HG02943 (cell line): Measurements from ENCODE around the gene LRRC75B.
"Not testable (repeated sequence)": the region's sequence is repeated elsewhere in the genome, so short reads cannot be mapped to it uniquely, and the experiment has no call there.

Experiments used
- ATAC-seq: cut with Tn5 transposase; IDR thresholded peaks from one replicate; pipeline ENCODE4 v1.9.1; 2021; ENCODE audit warnings: mild to moderate bottlenecking, low read depth, moderate library complexity; ENCODE audit not compliant: unreplicated experiment

Gene LRRC75B

DNA sequence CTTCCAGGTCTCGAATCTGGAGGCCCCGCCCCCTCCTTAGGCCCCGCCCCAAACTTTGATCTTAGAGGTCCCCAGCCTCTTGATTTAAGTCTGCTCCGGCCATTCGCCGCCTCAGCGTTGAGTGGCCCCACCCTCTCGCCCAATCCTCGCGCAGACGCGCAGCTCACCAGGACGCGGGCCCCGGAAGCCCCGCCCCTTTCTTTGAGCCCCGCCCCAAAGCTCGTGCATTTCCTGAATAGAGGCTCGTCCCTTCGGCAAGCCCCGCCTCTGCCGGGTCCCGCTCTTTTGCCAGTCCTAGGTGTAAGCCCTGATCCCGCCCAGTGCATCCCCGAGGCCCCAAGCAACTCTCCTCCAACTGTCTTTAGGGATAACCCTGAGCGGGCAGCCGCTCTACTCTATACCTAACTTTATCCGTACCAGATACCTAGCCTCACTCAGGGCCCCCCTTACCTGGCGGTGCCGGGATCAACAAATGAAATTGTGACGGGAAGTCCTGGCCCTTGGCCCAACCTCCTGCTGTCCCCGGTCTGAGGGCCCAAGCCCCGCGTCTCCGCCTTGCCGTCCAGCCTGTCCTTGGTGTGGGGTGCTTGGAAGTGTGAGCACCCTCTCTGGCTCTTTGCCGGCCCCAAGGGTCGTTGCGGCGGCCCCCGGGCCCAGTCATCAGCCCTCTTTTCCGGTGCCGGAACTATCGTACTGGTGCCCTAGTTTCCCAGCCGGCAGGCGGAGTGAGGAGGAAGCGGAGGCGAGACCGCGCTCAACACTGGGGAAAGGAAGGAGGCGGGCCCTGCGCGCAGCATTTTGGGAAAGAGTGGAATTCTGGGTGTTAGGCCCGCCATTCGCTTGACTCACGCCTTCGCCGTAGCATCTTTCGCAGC lies 37.5 kb downstream of the LRRC75B start, which contains the start of gene SNRPD3:
Gene SNRPD3, plus strand, starts transcription at position 835 of the 875 bp plus-strand sequence. CDS start 1,676 bp downstream, outside the sequence.
- ATAC-seq, result peak; percentile 63

DNA sequence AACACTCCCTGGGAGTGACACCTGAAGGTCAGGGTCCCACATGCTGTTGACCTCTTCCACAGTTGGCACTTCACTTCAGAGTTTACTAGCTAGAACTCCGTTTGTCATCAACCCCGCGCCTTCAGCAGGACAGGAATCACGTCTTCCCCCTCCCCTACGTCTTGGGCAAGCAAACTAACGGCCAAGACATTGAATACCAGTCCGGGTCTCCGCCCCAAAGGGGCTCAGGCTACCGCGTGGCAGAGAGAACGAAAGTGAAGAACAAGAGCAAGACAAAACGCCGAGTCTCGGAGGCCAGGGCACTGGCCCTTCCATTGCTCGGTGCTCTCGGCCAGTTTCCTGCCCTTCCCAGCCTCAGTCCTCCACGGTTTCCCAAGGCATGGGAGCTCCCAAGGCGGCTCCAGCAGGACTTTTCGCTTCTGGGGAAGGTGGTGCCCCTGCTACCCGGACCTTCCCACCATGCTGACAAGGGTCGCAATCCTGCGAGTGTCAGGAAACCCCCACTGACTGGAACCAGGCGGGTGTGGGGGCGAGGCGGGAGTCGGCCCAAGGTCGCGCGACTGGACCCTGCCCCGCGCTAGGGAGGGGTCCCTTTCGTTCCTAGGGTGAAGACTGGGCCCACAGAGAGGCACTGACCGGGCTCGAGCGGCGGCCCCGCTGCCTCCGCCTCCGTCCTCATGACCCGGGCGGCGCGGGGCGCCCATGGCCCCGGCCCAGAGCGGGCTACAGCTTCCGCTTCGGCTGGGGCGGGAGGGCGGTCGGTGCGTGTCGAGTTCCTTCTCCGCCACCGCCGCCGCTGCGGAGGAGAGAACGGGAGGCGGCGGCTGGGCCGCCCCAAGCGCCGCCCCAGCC lies 38.3 kb downstream of the LRRC75B start, which contains the start of gene GUCD1:
Gene GUCD1, minus strand, starts transcription at position 826 of the 852 bp plus-strand sequence. Its CDS starts 147 bp downstream, at position 679.
- no peak for ATAC-seq

GRCh38 chr22:24553597-24554312 lies 39.1 kb downstream of the LRRC75B start:
- no peak for ATAC-seq

DNA sequence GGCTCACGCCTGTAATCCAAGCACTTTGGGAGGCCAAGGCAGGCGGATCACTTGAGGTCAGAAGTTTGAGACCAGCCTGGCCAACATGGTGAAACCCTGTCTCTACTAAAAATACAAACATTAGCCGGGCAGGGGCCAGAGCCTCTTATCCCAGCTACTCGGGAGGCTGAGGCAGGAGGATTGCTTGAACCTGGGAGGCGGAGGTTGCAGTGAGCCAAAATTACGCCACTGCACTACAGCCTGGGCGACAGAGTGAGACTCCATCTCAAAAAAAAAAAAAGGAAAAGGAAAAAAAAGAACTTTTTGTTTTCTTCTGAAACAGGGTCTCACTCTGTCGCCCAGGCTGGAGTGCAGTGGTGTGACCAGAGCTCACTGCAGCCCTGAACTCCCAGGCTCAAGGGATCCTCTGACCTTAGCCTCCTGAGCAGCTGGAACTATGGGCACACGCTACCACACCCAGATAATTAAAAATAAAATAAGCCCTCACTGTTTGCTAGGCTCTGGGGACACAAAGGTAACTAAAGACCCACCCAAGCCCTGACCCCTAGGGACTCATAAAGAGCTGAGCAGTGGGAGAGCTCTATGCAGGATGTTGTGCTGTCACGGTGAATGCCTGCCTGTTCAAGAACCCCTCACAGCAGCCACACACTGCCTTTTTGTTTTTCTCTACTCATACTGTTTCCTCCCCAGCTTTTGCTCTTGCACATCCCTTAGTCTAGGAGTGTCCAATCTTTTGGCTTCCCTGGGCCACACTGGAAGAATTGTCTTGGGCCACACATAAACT lies 40.2 kb downstream of the LRRC75B start:
- not testable (repeated sequence) for ATAC-seq

DNA sequence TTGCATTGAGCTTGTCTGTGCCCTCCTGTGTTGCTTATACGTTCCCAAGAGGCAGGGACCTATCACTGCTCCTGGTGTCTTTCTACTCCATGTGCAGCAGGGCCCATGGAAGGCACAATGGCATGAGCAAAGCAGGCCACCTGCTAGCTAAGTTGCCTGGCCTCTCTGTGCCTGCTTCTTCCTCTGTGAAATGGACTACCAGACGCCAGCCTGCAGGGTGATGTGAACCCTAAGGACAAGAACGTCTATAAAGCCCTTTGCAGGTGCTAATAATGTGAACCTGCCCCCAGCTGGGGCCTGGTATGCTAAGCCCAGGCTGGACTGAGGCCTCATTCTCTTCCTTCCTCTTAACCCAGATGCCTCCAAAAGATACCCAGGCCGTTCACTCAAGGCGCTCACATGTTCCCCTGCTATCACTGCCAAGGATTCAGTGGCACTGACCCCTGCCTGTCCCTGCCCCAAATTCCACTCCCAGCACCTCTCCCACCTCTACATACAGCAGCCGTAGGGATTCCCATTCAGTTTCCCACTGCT lies 41.9 kb downstream of the LRRC75B start:
- no peak for ATAC-seq

DNA sequence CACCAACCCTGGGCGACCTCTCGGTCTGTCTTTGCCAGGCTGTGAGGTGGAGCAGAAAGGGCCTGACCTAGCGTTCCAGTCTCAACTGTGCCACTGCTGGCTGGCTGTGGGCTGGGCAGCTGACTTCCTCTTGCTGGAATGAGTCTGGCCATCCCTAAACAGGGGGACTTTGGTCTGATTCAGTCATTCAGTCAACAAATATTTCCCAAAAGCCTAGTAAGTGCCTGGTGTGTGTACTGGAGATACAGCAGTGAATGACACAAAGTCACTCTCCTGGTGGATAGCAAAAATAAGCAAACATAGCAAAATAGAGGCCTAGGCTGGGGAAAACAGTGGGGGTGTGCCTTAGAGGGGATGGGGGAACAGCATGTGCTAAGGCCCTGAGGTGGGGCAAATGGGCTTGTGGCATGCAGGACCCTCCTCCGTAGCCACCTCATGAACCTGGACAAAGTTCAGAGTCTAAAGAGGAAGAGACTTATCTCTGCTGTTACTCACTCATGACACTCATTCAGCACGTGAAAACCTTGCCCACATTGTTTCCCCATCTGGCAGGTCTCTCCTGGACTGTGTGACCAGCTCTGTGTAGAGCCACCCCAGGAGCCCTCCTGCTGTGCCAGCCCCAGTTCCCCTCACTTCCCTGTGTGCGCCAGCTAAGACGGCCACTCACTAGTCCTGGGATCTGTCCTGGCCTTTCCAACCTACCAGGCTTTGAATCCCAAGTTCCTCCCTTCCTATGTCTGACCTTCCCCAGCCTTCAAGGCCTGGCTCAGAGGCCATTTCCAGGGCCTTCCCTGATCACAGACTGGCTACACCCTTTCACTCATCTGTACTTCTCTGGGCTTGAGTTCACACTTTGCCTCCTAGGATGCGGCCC lies 42.6 kb downstream of the LRRC75B start:
- ATAC-seq, result no peak

- ATAC-seq, result no peak
Observed at GRCh38 chr22:24548812-24549211, 44.1 kb downstream of the LRRC75B start.

GRCh38 chr22:24543679-24544243 lies 49.1 kb downstream of the LRRC75B start:
- no peak for ATAC-seq

DNA sequence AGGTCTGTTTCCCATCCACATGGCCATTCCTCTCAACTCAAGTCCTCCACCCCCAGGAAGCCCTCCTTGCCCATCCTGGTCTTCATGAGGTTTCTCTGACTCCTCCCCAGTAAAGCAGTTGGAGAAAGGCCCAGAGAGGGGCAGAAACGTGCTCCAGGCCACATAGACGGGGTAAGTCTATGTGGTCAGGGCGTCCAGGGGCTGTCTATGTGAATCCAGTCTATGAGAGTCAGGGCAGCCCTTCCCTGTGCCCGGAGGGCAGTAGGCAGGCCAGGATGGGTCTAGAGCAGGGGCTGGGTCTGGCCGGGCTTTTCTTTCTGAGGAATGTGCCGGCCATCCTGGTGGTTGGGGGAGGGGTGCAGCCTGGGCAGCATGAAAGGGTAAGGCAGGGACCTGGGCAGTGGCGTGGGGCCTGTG lies 49.7 kb downstream of the LRRC75B start:
- no peak for ATAC-seq

DNA sequence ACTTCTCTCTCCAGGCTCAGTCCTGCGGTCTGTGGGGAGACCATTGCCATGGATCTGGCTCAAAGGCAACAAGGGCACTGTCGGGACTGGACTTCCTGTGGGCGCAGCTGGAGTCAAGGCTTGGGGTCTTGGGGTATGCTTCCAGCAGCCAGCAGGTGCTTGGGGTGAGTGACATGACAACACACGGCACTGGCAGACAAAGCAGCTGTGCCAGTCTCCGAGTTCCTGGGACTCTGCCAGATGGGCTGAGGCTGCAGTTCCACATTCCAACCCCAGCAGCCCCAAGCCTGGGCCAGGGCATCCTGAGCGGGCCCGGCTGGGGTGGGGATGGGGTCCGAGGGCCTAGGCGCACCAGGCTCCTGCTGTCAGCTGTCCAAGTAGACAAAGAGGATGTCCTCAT lies 50.2 kb downstream of the LRRC75B start:
- ATAC-seq, result no peak

- no peak for ATAC-seq
Observed at GRCh38 chr22:24541681-24542515, 51.0 kb downstream of the LRRC75B start.

DNA sequence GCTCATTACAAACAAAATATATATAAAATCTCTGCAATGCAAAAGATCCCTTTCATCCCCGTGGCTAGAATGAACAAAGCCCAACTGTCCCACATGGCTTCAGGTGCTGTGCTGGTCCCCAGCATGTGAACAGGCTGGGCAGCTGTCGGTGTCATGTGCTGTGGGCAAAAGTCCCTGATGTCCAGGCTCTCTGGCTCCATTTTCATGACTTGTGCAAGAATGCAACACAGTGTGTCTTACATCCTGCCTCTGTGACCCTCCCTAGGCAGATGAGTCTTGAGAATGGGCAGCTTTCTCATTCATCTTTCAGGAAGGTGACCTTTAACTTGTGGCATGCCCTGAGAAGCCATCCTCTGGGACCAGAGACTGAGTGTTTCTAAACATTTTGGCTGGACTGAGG lies 52.4 kb downstream of the LRRC75B start:
- no peak for ATAC-seq

- no peak for ATAC-seq
Observed at GRCh38 chr22:24536089-24536488, 56.8 kb downstream of the LRRC75B start.
